Thyroid gland (tissue), 4 donors: ENCODE measurements around the gene KCNG2.

ENCODE experiments used
- POLR2A ChIP-seq, 2 donors: fragments of 450-650 bp; IDR thresholded peaks; one replicate each; pipeline ENCODE4 v1.6.1; 2017; ENCODE audit warnings: antibody characterized with exemption in 2 of 2, mild to moderate bottlenecking in 2 of 2, moderate library complexity in 1 of 2
- TF ChIP-seq, protein P1 (sequence below), 6 experiments: fragments of 200-600 bp in 3 of 6; fragments of 450-650 bp in 3 of 6; sonication (generic) in 3 of 6; IDR thresholded peaks; one replicate each; pipeline ENCODE4 v1.5.1; 2016 to 2019; ENCODE audit warnings: antibody characterized with exemption in 6 of 6, mild to moderate bottlenecking in 2 of 6, inconsistent platforms in 1 of 6, moderate library complexity in 1 of 6

DNA sequence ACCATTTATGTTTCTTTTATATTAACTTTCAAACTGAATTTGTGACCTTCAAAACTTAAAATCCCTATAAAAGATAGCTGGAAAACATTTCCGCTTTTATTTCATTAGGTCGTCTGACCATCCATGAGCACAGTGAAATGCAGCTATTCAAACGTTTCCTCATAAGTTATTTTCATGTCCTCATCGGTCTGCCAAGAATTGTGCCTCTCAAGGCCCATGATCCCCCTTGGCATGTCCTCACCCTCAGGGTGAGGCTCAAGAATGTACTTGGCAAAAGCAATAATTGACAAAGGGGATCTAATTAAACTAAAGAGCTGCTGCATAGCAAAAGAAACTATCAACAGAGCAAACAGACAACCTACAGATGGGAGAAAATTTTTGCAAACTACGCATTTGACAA is 141.4 kb downstream of the KCNG2 start:
- peak in 1 of 2 donors; percentile 35 for TF ChIP-seq POLR2A (IDR thresholded peaks at IDR 0.05)
- TF ChIP-seq, protein P1, sequence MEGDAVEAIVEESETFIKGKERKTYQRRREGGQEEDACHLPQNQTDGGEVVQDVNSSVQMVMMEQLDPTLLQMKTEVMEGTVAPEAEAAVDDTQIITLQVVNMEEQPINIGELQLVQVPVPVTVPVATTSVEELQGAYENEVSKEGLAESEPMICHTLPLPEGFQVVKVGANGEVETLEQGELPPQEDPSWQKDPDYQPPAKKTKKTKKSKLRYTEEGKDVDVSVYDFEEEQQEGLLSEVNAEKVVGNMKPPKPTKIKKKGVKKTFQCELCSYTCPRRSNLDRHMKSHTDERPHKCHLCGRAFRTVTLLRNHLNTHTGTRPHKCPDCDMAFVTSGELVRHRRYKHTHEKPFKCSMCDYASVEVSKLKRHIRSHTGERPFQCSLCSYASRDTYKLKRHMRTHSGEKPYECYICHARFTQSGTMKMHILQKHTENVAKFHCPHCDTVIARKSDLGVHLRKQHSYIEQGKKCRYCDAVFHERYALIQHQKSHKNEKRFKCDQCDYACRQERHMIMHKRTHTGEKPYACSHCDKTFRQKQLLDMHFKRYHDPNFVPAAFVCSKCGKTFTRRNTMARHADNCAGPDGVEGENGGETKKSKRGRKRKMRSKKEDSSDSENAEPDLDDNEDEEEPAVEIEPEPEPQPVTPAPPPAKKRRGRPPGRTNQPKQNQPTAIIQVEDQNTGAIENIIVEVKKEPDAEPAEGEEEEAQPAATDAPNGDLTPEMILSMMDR (IDR thresholded peaks at IDR 0.05): no peak
